Smooth muscle cell (in vitro differentiated cells): ENCODE measurements around the gene BNC2. TPM values are rescaled to one million over a fixed set of nuclear protein-coding genes. Genes with fewer than 3 reads are reported as not detected.

Source experiments
- DNase-seq: peaks from one replicate; lab custom pipeline; 2025; ENCODE audit not compliant: unreplicated experiment; lab: John Stamatoyannopoulos, UW
- H2AFZ ChIP-seq: fragments of 200-600 bp; sonication (generic); 2 replicates; pipeline ENCODE4 v1.6.0; 2016; ENCODE audit warnings: antibody characterized with exemption, low read depth, mild to moderate bottlenecking
- H3F3A ChIP-seq: fragments of 200-600 bp; sonication (generic); 2 replicates; pipeline ENCODE4 v1.6.0; 2017; ENCODE audit warnings: antibody characterized with exemption, low read depth
- H3K27ac ChIP-seq: fragments of 200-600 bp; sonication (generic); 2 replicates; pipeline ENCODE4 v1.5.1; 2016; ENCODE audit warnings: low read depth, mild to moderate bottlenecking
- H3K27me3 ChIP-seq: fragments of 200-600 bp; sonication (generic); 2 replicates; pipeline ENCODE4 v1.6.1; 2016; ENCODE audit warnings: low read depth, mild to moderate bottlenecking
- H3K36me3 ChIP-seq: fragments of 200-600 bp; sonication (generic); 2 replicates; pipeline ENCODE4 v1.5.1; 2016; ENCODE audit warnings: low read depth
- H3K4me1 ChIP-seq: fragments of 200-600 bp; sonication (generic); 2 replicates; pipeline ENCODE4 v1.5.1; 2016; ENCODE audit warnings: low read depth
- H3K4me2 ChIP-seq: fragments of 200-600 bp; sonication (generic); 2 replicates; pipeline ENCODE4 v1.6.0; 2016; ENCODE audit warnings: mild to moderate bottlenecking
- H3K4me3 ChIP-seq: fragments of 200-600 bp; sonication (generic); 2 replicates; pipeline ENCODE4 v1.5.1; 2016; ENCODE audit warnings: mild to moderate bottlenecking
- H3K79me2 ChIP-seq: fragments of 200-600 bp; sonication (generic); 2 replicates; pipeline ENCODE4 v1.6.0; 2016; ENCODE audit warnings: low read depth, mild to moderate bottlenecking
- H3K9ac ChIP-seq: fragments of 200-600 bp; sonication (generic); 2 replicates; pipeline ENCODE4 v1.6.0; 2016; ENCODE audit warnings: low read depth
- H3K9me3 ChIP-seq: fragments of 200-600 bp; sonication (generic); replicated peaks from 2 replicates; pipeline ENCODE4 v1.5.1; 2016; ENCODE audit warnings: low read depth
- H4K20me1 ChIP-seq: fragments of 200-600 bp; sonication (generic); 2 replicates; pipeline ENCODE4 v1.6.0; 2016; ENCODE audit warnings: low read depth
- CTCF ChIP-seq: fragments of 200-600 bp; sonication (generic); IDR thresholded peaks from 2 replicates; pipeline ENCODE4 v1.5.1; 2017; ENCODE audit warnings: borderline replicate concordance, mild to moderate bottlenecking, antibody characterized with exemption; ENCODE audit not compliant: insufficient read depth, poor library complexity, severe bottlenecking
- WGBS: methylation state at CpG from one replicate; pipeline ENCODE4 v1.1.7; 2016; ENCODE audit warnings: low lambda C conversion rate; 5-methylcytosine and 5-hydroxymethylcytosine counted together
- polyA plus RNA-seq: library from polyadenylated mRNA; unstranded; fragments of >200 nt; fragmentation: Nextera tagmentation; extraction: Ambion mirVana; gene quantifications from 2 replicates; pipeline ENCODE4 v1.2.1, GENCODE V29; 2016
- total RNA-seq: library from RNA; depleted of rRNA; stranded (reverse); fragments of >200 nt; gene quantifications from 2 replicates; pipeline ENCODE4 v1.2.3, GENCODE V29; 2014

BNC2 gene
- total and polyA plus RNA-seq, 2 experiments from 2014 or later, result 11.6 to 13.5 TPM

- no peak overlapping the region for H3K9ac ChIP-seq
- 87% methylated on average over 3 of the region's 3 CpGs for WGBS
- no peaks in the 10 kb centered on the region for H3K9me3 ChIP-seq
- no peak for DNase-seq
- H2AFZ ChIP-seq, result no peak overlapping the region
- H3K27ac ChIP-seq, result no peak overlapping the region
- no peak overlapping the region for H3K4me2 ChIP-seq
- TF ChIP-seq CTCF, result no peak
- H3K4me1 ChIP-seq, result no peaks in the 10 kb centered on the region
- no peaks in the 10 kb centered on the region for H3K36me3 ChIP-seq
- no peaks in the 10 kb centered on the region for H3K79me2 ChIP-seq
- no peaks in the 10 kb centered on the region for H3F3A ChIP-seq
- no peaks in the 10 kb centered on the region for H3K27me3 ChIP-seq
- no peak overlapping the region for H3K4me3 ChIP-seq
- H4K20me1 ChIP-seq, result peaks cover 10% of the 10 kb centered on the region
Measured at GRCh38 chr9:16767366-16767765, 103.1 kb downstream of the BNC2 start.

GRCh38 chr9:16763946-16764345 is 106.5 kb downstream of the BNC2 start:
- no peak overlapping the region for H3K4me3 ChIP-seq
- no peak overlapping the region for H2AFZ ChIP-seq
- no peaks in the 10 kb centered on the region for H3K36me3 ChIP-seq
- WGBS, result 99% methylated on average over 2 of the region's 2 CpGs
- H3F3A ChIP-seq, result no peaks in the 10 kb centered on the region
- no peak overlapping the region for H3K27ac ChIP-seq
- no peak for DNase-seq
- no peak for TF ChIP-seq CTCF
- no peak overlapping the region for H3K4me2 ChIP-seq
- no peaks in the 10 kb centered on the region for H3K79me2 ChIP-seq
- H3K9ac ChIP-seq, result no peak overlapping the region
- H3K4me1 ChIP-seq, result no peaks in the 10 kb centered on the region
- H3K9me3 ChIP-seq, result no peaks in the 10 kb centered on the region
- no peaks in the 10 kb centered on the region for H3K27me3 ChIP-seq
- H4K20me1 ChIP-seq, result peaks cover 13% of the 10 kb centered on the region

- Histone ChIP-seq H3K4me1 (no peaks in the 10 kb centered on the region), H3F3A (no peaks in the 10 kb centered on the region), H3K79me2 (no peaks in the 10 kb centered on the region), H3K36me3 (no peaks in the 10 kb centered on the region), H3K4me3 (no peak overlapping the region), H2AFZ (no peak overlapping the region), H3K27ac (no peak overlapping the region), H3K4me2 (no peak overlapping the region), H4K20me1 (peaks cover 7% of the 10 kb centered on the region), H3K9me3 (no peaks in the 10 kb centered on the region), H3K27me3 (no peaks in the 10 kb centered on the region), H3K9ac (no peak overlapping the region)
- WGBS, result 85% methylated on average over 8 of the region's 8 CpGs
- DNase-seq, result no peak
- no peak for TF ChIP-seq CTCF
Measured at GRCh38 chr9:16755467-16756160, 114.9 kb downstream of the BNC2 start.

- Histone ChIP-seq H3K9ac (no peak overlapping the region), H2AFZ (no peak overlapping the region), H3K4me1 (no peaks in the 10 kb centered on the region), H4K20me1 (peaks cover 7% of the 10 kb centered on the region), H3K4me3 (no peak overlapping the region), H3F3A (no peaks in the 10 kb centered on the region), H3K4me2 (no peak overlapping the region), H3K27ac (no peak overlapping the region), H3K79me2 (peaks cover 3% of the 10 kb centered on the region), H3K9me3 (no peaks in the 10 kb centered on the region), H3K36me3 (no peaks in the 10 kb centered on the region), H3K27me3 (no peaks in the 10 kb centered on the region)
- 98% methylated on average over 4 of the region's 4 CpGs for WGBS
- no peak for TF ChIP-seq CTCF
- no peak for DNase-seq
Measured at GRCh38 chr9:16754662-16755061, 115.8 kb downstream of the BNC2 start.
